ENCODE results near the gene LGI4. TPM values are rescaled to one million over a fixed set of nuclear protein-coding genes. Genes with fewer than 3 reads are reported as not detected.

The LGI4 gene
- polyA plus RNA-seq, 2 of the 4 experiments (the other 2 are of a cell fraction) = 0.06 to 0.09 TPM

GRCh38 chr19:35090506-35091214 lies 44.2 kb downstream of the LGI4 start (continued):
- TF ChIP-seq RNF2 (IDR thresholded peaks at IDR 0.05; ENCODE audit: borderline replicate concordance, low read depth) (no peak), ELK1 (IDR thresholded peaks at IDR 0.05; ENCODE audit: low read depth, low read length) (no peak), SMC3 (IDR thresholded peaks at IDR 0.05) (peak; percentile 89), CEBPB (IDR thresholded peaks at IDR 0.05) (0 out of 4 replicates have a peak, but pooled peaks of 1 of the 2 experiments have one; percentile 1), CHD4 (IDR thresholded peaks at IDR 0.05; ENCODE audit: borderline replicate concordance) (no peak), CBX8 (IDR thresholded peaks at IDR 0.05) (no peak), USF2 (IDR thresholded peaks at IDR 0.05) (no peak), HEYL (CRISPR knock-in tag; IDR thresholded peaks at IDR 0.05) (no peak), JUNB (IDR thresholded peaks at IDR 0.05) (no peak), HOXA7 (CRISPR knock-in tag; IDR thresholded peaks at IDR 0.05) (no peak), CTCF (IDR thresholded peaks at IDR 0.05) (peak; percentile 95), MAX (IDR thresholded peaks at IDR 0.05) (peak; percentile 61; the same call in 1 of the 2 replicates), POLR2A (IDR thresholded peaks at IDR 0.05; ENCODE audit: low read length) (no peak)

GRCh38 chr19:35090160-35090505 lies 44.7 kb downstream of the LGI4 start:
- no peak for TF ChIP-seq RAD21 (conservative IDR thresholded peaks at IDR 0.05 in 1 of 2, IDR thresholded peaks at IDR 0.05 in 1 of 2)
- 0 out of 4 replicates have a peak, but pooled peaks of 1 of the 2 experiments have one; percentile 3 for TF ChIP-seq CEBPB (IDR thresholded peaks at IDR 0.05)
- peaks cover 11% of the 10 kb centered on the region; the same call in 2 of the 3 replicates for H3K4me1 ChIP-seq
- H3K4me3 ChIP-seq = peak overlapping the region; percentile 29; the same call in 2 of the 3 replicates
- FAIRE-seq (no peak), ATAC-seq (peak; percentile 32 to 50), DNase-seq (ENCODE audit: low read depth in 1 of 2, low spot score in 1 of 2) (no peak)
- H3K9me3 ChIP-seq = no peaks in the 10 kb centered on the region
- 11% methylated on average over 9 of the region's 9 CpGs for WGBS (ENCODE audit: missing lambda C conversion rate)
- ChIA-PET POLR2A (no interaction called here), CTCF (interaction anchor here (0.7 to 5.2 kb wide), 30 partner anchors 9 to 452 kb away, joined by 3 to 69 read pairs (median 6); partner anchors contain the start of genes GRAMD1A and LGI4)
- H3K27ac ChIP-seq = peak overlapping the region; percentile 10 to 60; a peak in 4 of 6 replicates
- peak overlapping the region; percentile 74 for H3K4me2 ChIP-seq

- CTCF ChIA-PET = interaction anchor here (0.7 to 5.2 kb wide), 27 partner anchors 9 to 451 kb away, joined by 3 to 69 read pairs (median 9); partner anchors contain the start of genes GRAMD1A and LGI4
- H3K27ac ChIP-seq = no peak overlapping the region
- peaks cover 11% of the 10 kb centered on the region; the same call in 2 of the 3 replicates for H3K4me1 ChIP-seq
- H3K9me3 ChIP-seq = no peaks in the 10 kb centered on the region
- ATAC-seq = no peak
- no peak for FAIRE-seq
- no peak overlapping the region for H3K4me3 ChIP-seq
- POLR2A ChIA-PET = no interaction called here
- no peak overlapping the region for H3K4me2 ChIP-seq
- WGBS (ENCODE audit: missing lambda C conversion rate) = 74% methylated on average over 8 of the region's 8 CpGs
- DNase-seq (ENCODE audit: low read depth in 1 of 2, low spot score in 1 of 2) = no peak
- TF ChIP-seq MAZ (IDR thresholded peaks at IDR 0.05; ENCODE audit: borderline replicate concordance, low read depth, low read length) = no peak
- TF ChIP-seq CBX2 (IDR thresholded peaks at IDR 0.05; ENCODE audit: borderline replicate concordance, low read depth) = no peak
- no peak for TF ChIP-seq CTCF (IDR thresholded peaks at IDR 0.05)
- TF ChIP-seq MAX (IDR thresholded peaks at IDR 0.05) = no peak
- TF ChIP-seq ZC3H11A (IDR thresholded peaks at IDR 0.05) = no peak
- TF ChIP-seq BHLHE40 (IDR thresholded peaks at IDR 0.05; ENCODE audit: low read depth, low read length) = no peak
- TF ChIP-seq NPAS2 (CRISPR knock-in tag; IDR thresholded peaks at IDR 0.05; ENCODE audit: borderline replicate concordance) = no peak
- no peak for TF ChIP-seq FOSL2 (IDR thresholded peaks at IDR 0.05)
- no peak for TF ChIP-seq FOSL2 (CRISPR knock-in tag; IDR thresholded peaks at IDR 0.05)
- TF ChIP-seq JUNB (IDR thresholded peaks at IDR 0.05) = no peak
- TF ChIP-seq MAFK (IDR thresholded peaks at IDR 0.05; ENCODE audit: partially characterized antibody) = no peak
- no peak for TF ChIP-seq TFCP2L1 (CRISPR knock-in tag; IDR thresholded peaks at IDR 0.05)
- no peak for TF ChIP-seq BCL3 (IDR thresholded peaks at IDR 0.05)
- no peak for TF ChIP-seq PBX3 (IDR thresholded peaks at IDR 0.05)
- TF ChIP-seq SMC3 (IDR thresholded peaks at IDR 0.05) = no peak
- no peak for TF ChIP-seq RARB (CRISPR knock-in tag; IDR thresholded peaks at IDR 0.05)
These were observed 45.3 kb downstream of the LGI4 start for GRCh38 chr19:35089554-35089953.

All from A549 (cell line).